ENCODE data around the gene CCDC178. TPM values are rescaled to one million over a fixed set of nuclear protein-coding genes. Genes with fewer than 3 reads are reported as not detected.

CCDC178 gene
- total RNA-seq, 2 donors from 2014 or later: 0.22 to 0.29 TPM

- no peaks in the 10 kb centered on the region for H3K4me1 ChIP-seq (ENCODE audit: control insufficient read depth, insufficient read depth, low read length)
- Mint-ChIP-seq H3K36me3 (ENCODE audit: low read depth) (no peaks in the 10 kb centered on the region), H3K27me3 (ENCODE audit: insufficient read depth) (no peaks in the 10 kb centered on the region), H3K4me1 (no peaks in the 10 kb centered on the region), H3K4me3 (no peak overlapping the region), H3K27ac (no peak overlapping the region), H3K9me3 (no peaks in the 10 kb centered on the region)
- no peak for TF ChIP-seq CTCF (conservative IDR thresholded peaks at IDR 0.05)
- H3K9ac ChIP-seq (ENCODE audit: extremely low read depth, low read length, poor library complexity, severe bottlenecking): no peak overlapping the region
- no peaks in the 10 kb centered on the region for H3K27me3 ChIP-seq (ENCODE audit: control insufficient read depth, insufficient read depth, low read length, poor library complexity, severe bottlenecking)
- no peaks in the 10 kb centered on the region for H3K36me3 ChIP-seq (ENCODE audit: control insufficient read depth, insufficient read depth, low read length)
- H3K9me3 ChIP-seq (ENCODE audit: control insufficient read depth, low read length): no peaks in the 10 kb centered on the region
- H3K4me3 ChIP-seq (ENCODE audit: low read length): no peak overlapping the region
- no peak overlapping the region for H3K27ac ChIP-seq (ENCODE audit: low read depth, low read length)
- no peak for DNase-seq
These were observed 19.1 kb upstream of the CCDC178 start for GRCh38 chr18:33459612-33460011.

- no peak overlapping the region for H3K9ac ChIP-seq (ENCODE audit: extremely low read depth, low read length, poor library complexity, severe bottlenecking)
- H3K4me3 ChIP-seq (ENCODE audit: low read length): no peak overlapping the region
- H3K27me3 ChIP-seq (ENCODE audit: control insufficient read depth, insufficient read depth, low read length, poor library complexity, severe bottlenecking): peaks cover 9% of the 10 kb centered on the region
- WGBS, 2 experiments (ENCODE audit: insufficient coverage in 1 of 2, insufficient read length in 1 of 2): 0% methylated on average over 1 of the region's 1 CpG; no CpG with 5 or more reads in 1 of the 2 experiments
- H3K27ac ChIP-seq (ENCODE audit: low read depth, low read length): no peak overlapping the region
- no peak overlapping the region for H3K27ac Mint-ChIP-seq
- no peak for DNase-seq
- no peak overlapping the region for H3K4me3 Mint-ChIP-seq
- TF ChIP-seq CTCF (conservative IDR thresholded peaks at IDR 0.05): no peak
- peaks cover 13% of the 10 kb centered on the region for H3K27me3 Mint-ChIP-seq (ENCODE audit: insufficient read depth)
- H3K36me3 ChIP-seq (ENCODE audit: control insufficient read depth, insufficient read depth, low read length): no peaks in the 10 kb centered on the region
- no peaks in the 10 kb centered on the region for H3K4me1 Mint-ChIP-seq
- H3K9me3 ChIP-seq (ENCODE audit: control insufficient read depth, low read length): no peaks in the 10 kb centered on the region
- no peaks in the 10 kb centered on the region for H3K36me3 Mint-ChIP-seq (ENCODE audit: low read depth)
- no peaks in the 10 kb centered on the region for H3K9me3 Mint-ChIP-seq
- no peaks in the 10 kb centered on the region for H3K4me1 ChIP-seq (ENCODE audit: control insufficient read depth, insufficient read depth, low read length)
These were observed 6.1 kb upstream of the CCDC178 start for GRCh38 chr18:33446604-33447003.

GRCh38 chr18:33444709-33445108 is 4.2 kb upstream of the CCDC178 start:
- peaks cover 21% of the 10 kb centered on the region for H3K27me3 ChIP-seq (ENCODE audit: control insufficient read depth, insufficient read depth, low read length, poor library complexity, severe bottlenecking)
- H3K9me3 Mint-ChIP-seq: no peaks in the 10 kb centered on the region
- H3K36me3 Mint-ChIP-seq (ENCODE audit: low read depth): no peaks in the 10 kb centered on the region
- no peaks in the 10 kb centered on the region for H3K9me3 ChIP-seq (ENCODE audit: control insufficient read depth, low read length)
- H3K27ac Mint-ChIP-seq: no peak overlapping the region
- no peak for DNase-seq
- H3K4me1 ChIP-seq (ENCODE audit: control insufficient read depth, insufficient read depth, low read length): no peaks in the 10 kb centered on the region
- H3K9ac ChIP-seq (ENCODE audit: extremely low read depth, low read length, poor library complexity, severe bottlenecking): no peak overlapping the region
- H3K27me3 Mint-ChIP-seq (ENCODE audit: insufficient read depth): peaks cover 22% of the 10 kb centered on the region
- 89 to 100% methylated on average over 1 to 2 of the region's 2 CpGs for WGBS, 2 experiments (ENCODE audit: insufficient coverage in 1 of 2, insufficient read length in 1 of 2)
- no peak overlapping the region for H3K4me3 Mint-ChIP-seq
- no peaks in the 10 kb centered on the region for H3K4me1 Mint-ChIP-seq
- no peaks in the 10 kb centered on the region for H3K36me3 ChIP-seq (ENCODE audit: control insufficient read depth, insufficient read depth, low read length)
- H3K4me3 ChIP-seq (ENCODE audit: low read length): no peak overlapping the region
- no peak overlapping the region for H3K27ac ChIP-seq (ENCODE audit: low read depth, low read length)
- TF ChIP-seq CTCF (conservative IDR thresholded peaks at IDR 0.05): no peak

Data from endodermal cell (in vitro differentiated cells).